Caki2 (cell line): Measurements from ENCODE around the gene CMC4. TPM values are rescaled to one million over a fixed set of nuclear protein-coding genes. Genes with fewer than 3 reads are reported as not detected.

Experiments
- DNase-seq: peaks from one replicate; pipeline ENCODE4 v3.0.0-alpha.2; 2015; ENCODE audit warnings: low read depth
- in situ Hi-C: cut with HindIII; loops from 2 replicates; pipeline ENCODE4 v1.10.0; 2016; ENCODE audit warnings: low sequenced_read_pairs, low pct_unique_long_range_greater_than_20kb, mixed read lengths
- total RNA-seq: library from RNA; depleted of rRNA; stranded (reverse); fragments of >200 nt; shearing (Covaris generic); gene quantifications from 2 replicates; pipeline ENCODE4 v1.2.3, GENCODE V29; 2014; ENCODE audit warnings: low replicate concordance; rRNA removed

Gene CMC4
- total RNA-seq = 38.4 and 43.2 TPM in 2 replicates

- DNase-seq = peak; percentile 60
- in situ Hi-C loops = no loop called here
These were observed at the start of gene CMC4, which contains the start of the genes BRCC3 and MTCP1 for GRCh38 chrX:155070975-155071693. Gene CMC4 (minus strand): TSS chrX:155071136. CDS start chrX:155064023, 7,113 bp downstream. Gene BRCC3 (plus strand): TSS chrX:155071508. CDS start chrX:155071528, 20 bp downstream. Gene MTCP1 (minus strand): TSS chrX:155071136. CDS start chrX:155066010, 5,126 bp downstream.

- in situ Hi-C loops = no loop called here
- no peak for DNase-seq
These were observed 44.4 kb upstream of the CMC4 start for GRCh38 chrX:155115174-155115819.

- in situ Hi-C loops = no loop called here
- no peak for DNase-seq
These were observed 42.2 kb upstream of the CMC4 start for GRCh38 chrX:155113097-155113496.

GRCh38 chrX:155112171-155112570 is 41.2 kb upstream of the CMC4 start:
- DNase-seq = no peak
- in situ Hi-C loops = no loop called here

- in situ Hi-C loops = no loop called here
- no peak for DNase-seq
These were observed 37.5 kb upstream of the CMC4 start for GRCh38 chrX:155108427-155108826.

- in situ Hi-C loops = no loop called here
- no peak for DNase-seq
These were observed 35.0 kb upstream of the CMC4 start for GRCh38 chrX:155105919-155106318.

- in situ Hi-C loops = no loop called here
These were observed 23.6 kb upstream of the CMC4 start for GRCh38 chrX:155094468-155095061.

GRCh38 chrX:155086961-155087735 is 16.2 kb upstream of the CMC4 start:
- in situ Hi-C loops = no loop called here
- no peak for DNase-seq

More at GRCh38 chrX:155094468-155095061, 23.6 kb upstream of the CMC4 start:
- DNase-seq = no peak

GRCh38 chrX:155086202-155086840 is 15.4 kb upstream of the CMC4 start:
- in situ Hi-C loops = no loop called here

GRCh38 chrX:155071694-155072280 is 851 bp upstream of the CMC4 start:
- DNase-seq = no peak
- in situ Hi-C loops = no loop called here

More at GRCh38 chrX:155086202-155086840, 15.4 kb upstream of the CMC4 start:
- no peak for DNase-seq

GRCh38 chrX:155070663-155070974 is 317 bp downstream of the CMC4 start:
- DNase-seq = no peak
- in situ Hi-C loops = no loop called here

GRCh38 chrX:155070038-155070437 is 898 bp downstream of the CMC4 start:
- in situ Hi-C loops = no loop called here

GRCh38 chrX:155069414-155069813 is 1.5 kb downstream of the CMC4 start:
- in situ Hi-C loops = no loop called here
- no peak for DNase-seq

More at GRCh38 chrX:155070038-155070437, 898 bp downstream of the CMC4 start:
- DNase-seq = no peak

GRCh38 chrX:155068165-155068564 is 2.8 kb downstream of the CMC4 start:
- peak; percentile 51 for DNase-seq
- in situ Hi-C loops = no loop called here

- no peak for DNase-seq
- in situ Hi-C loops = no loop called here
These were observed 5.8 kb downstream of the CMC4 start for GRCh38 chrX:155065035-155065734.

GRCh38 chrX:155061760-155062159 is 9.2 kb downstream of the CMC4 start:
- no peak for DNase-seq
- in situ Hi-C loops = no loop called here
